Activated CD8-positive, alpha-beta T cell treated with anti-CD3 and anti-CD28 coated beads, Interleukin-2, amount 10 ng/mL, durations not matched to agents 7 days and 5 days (primary cell): ENCODE measurements around the gene TUBGCP3. TPM values are rescaled to one million over a fixed set of nuclear protein-coding genes. Genes with fewer than 3 reads are reported as not detected.

Experiments used
- ATAC-seq: fragments of 150-1000 bp; cut with Tn5 transposase; one replicate; pipeline ENCODE4 v1.10.0; 2021; ENCODE audit warnings: moderate library complexity
- CTCF ChIA-PET: fragments of 350-600 bp; sonication (Branson Sonifier 250); formaldehyde crosslinking; loops from one replicate; lab custom pipeline; 2021; ENCODE audit warnings: antibody characterized with exemption; lab: Charles Lee
- POLR2A ChIA-PET: fragments of 350-600 bp; sonication (Branson Sonifier 250); formaldehyde crosslinking; loops from one replicate; lab custom pipeline; 2021; ENCODE audit warnings: antibody characterized with exemption; lab: Charles Lee
- DNase-seq: peaks from one replicate; pipeline ENCODE4 v3.0.0-alpha.2; 2020
- H3K27ac Mint-ChIP-seq: one replicate; pipeline ENCODE4 v1.8.0; 2021; ENCODE audit warnings: mild to moderate bottlenecking, mixed read lengths
- H3K27me3 Mint-ChIP-seq: one replicate; pipeline ENCODE4 v1.8.0; 2021; ENCODE audit warnings: low read depth, mixed read lengths
- H3K36me3 Mint-ChIP-seq: one replicate; pipeline ENCODE4 v1.8.0; 2021; ENCODE audit warnings: low read depth, mixed read lengths
- H3K4me1 Mint-ChIP-seq: one replicate; pipeline ENCODE4 v1.8.0; 2021; ENCODE audit warnings: low read depth, mixed read lengths
- H3K4me3 Mint-ChIP-seq: one replicate; pipeline ENCODE4 v1.8.0; 2021; ENCODE audit warnings: mild to moderate bottlenecking, mixed read lengths
- H3K9me3 Mint-ChIP-seq: one replicate; pipeline ENCODE4 v1.8.0; 2022; ENCODE audit warnings: mixed read lengths; ENCODE audit not compliant: insufficient read depth
- total RNA-seq, 2 experiments: library from RNA; stranded (reverse); gene quantifications; one replicate each; pipeline ENCODE4 v1.2.3, GENCODE V29; 2021

Gene TUBGCP3
- total RNA-seq, 2 experiments from 2014 or later: 57.4 to 66.5 TPM

DNA sequence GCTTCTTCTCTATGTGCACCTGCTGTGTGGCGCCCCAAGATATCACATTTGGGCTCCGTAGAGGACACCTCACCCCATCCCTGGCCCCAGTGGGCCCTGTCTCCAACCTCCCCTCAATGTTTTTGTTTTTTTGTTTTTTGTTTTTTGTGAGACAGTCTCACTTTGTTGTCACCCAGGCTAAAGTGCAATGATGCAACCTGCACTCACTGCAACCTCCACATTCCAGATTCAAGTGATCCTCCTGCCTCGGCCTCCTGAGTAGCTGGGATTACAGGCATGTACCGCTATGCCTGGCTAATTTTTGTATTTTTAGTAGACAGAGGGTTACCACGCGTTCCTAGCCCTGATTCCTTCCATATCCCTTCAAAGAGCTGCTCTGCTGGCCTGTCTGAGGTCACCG, 26.9 kb upstream of the TUBGCP3 start:
- Mint-ChIP-seq H3K4me3 (no peak overlapping the region), H3K27ac (no peak overlapping the region), H3K4me1 (no peaks in the 10 kb centered on the region), H3K36me3 (no peaks in the 10 kb centered on the region), H3K27me3 (peaks cover 25% of the 10 kb centered on the region), H3K9me3 (no peaks in the 10 kb centered on the region)
- DNase-seq (no peak), ATAC-seq (no peak)
- CTCF ChIA-PET: interaction anchor here (1.0 to 3.4 kb wide), 2 partner anchors 9 to 26 kb away, joined by 3 to 12 read pairs; no protein-coding TSS in a partner anchor
- POLR2A ChIA-PET: no interaction called here

DNA sequence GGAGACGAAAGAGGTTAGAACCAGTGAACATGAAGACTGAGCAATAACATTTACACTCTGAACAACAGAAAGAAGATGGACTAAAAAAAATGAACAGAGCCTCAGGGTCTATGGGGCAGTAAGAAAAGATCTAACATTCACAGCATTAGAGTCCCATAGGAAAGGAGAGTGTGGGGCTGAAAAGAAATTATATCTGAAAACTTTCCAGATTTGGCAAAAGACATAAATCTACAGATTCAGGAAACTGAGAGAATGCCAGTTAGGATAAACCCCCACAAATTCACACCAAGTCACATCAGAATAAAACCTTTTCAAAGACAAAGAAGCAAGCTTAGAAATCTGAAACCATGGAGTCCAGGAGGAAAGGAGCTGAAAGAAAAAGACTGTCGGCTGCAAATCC, 20.3 kb upstream of the TUBGCP3 start:
- no peak overlapping the region for H3K27ac Mint-ChIP-seq
- H3K4me1 Mint-ChIP-seq: peaks cover 11% of the 10 kb centered on the region
- ATAC-seq (no peak), DNase-seq (no peak)
- H3K36me3 Mint-ChIP-seq: no peaks in the 10 kb centered on the region
- H3K9me3 Mint-ChIP-seq: no peaks in the 10 kb centered on the region
- peaks cover 36% of the 10 kb centered on the region for H3K27me3 Mint-ChIP-seq
- ChIA-PET POLR2A (no interaction called here), CTCF (interaction anchor here (1.9 to 3.2 kb wide), 2 partner anchors 25 to 165 kb away, joined by 4 to 13 read pairs; no protein-coding TSS in a partner anchor)
- H3K4me3 Mint-ChIP-seq: no peak overlapping the region

DNA sequence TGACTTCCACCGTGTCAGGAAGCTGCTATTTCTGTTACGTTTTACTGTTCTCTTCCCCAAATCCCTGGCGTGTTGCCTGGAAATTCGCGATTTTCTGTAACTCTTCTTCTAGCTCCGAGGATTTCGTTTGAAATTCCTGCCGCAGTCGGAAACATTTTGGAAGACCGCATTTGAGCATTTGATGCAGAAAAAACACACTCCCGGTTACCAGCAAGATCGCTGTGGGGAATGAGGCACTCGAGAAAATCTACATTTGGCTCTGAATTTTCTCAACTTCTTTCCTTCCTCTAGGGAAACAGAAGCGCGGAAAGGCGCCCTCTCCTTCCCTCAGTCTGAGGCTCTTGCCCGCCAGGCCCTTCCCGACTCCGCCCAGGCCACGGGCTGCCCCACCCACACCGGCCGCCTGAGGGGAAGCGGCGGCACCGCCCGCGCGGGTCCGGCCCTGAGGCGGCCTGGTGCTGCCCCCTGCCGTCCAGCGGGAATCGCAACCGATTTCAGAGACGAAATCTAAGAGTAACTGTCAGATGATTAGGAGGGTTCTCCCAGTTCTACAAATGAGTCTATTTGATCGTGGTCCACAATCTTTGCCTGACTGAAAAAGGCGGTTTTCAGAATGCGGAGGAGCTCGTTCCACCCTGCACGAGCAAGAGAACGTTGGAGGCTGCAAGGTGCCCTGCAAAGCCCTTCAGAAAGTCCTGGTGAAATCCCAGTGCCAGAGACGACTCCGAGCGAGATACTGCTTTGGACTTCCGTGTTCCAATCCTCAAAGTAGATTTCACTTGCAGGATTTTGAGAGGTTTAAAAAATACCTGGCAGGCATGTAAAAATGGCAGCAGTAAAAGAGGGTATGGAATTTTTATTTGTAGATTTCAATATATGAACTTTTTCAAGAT, 18.4 kb upstream of the TUBGCP3 start:
- ChIA-PET CTCF (interaction anchor here (0.7 to 3.2 kb wide), 22 partner anchors 9 to 1132 kb away, joined by 3 to 13 read pairs (median 3); no protein-coding TSS in a partner anchor), POLR2A (interaction anchor here (1.2 kb wide), 1 partner anchor 19 kb away, joined by 4 read pairs; the partner anchor contains the start of gene TUBGCP3)
- DNase-seq (peak; percentile 90), ATAC-seq (peak; percentile 100)
- Mint-ChIP-seq H3K36me3 (no peaks in the 10 kb centered on the region), H3K4me1 (peaks cover 11% of the 10 kb centered on the region), H3K27me3 (peaks cover 33% of the 10 kb centered on the region), H3K27ac (no peak overlapping the region), H3K4me3 (peak overlapping the region; percentile 79), H3K9me3 (no peaks in the 10 kb centered on the region)

DNA sequence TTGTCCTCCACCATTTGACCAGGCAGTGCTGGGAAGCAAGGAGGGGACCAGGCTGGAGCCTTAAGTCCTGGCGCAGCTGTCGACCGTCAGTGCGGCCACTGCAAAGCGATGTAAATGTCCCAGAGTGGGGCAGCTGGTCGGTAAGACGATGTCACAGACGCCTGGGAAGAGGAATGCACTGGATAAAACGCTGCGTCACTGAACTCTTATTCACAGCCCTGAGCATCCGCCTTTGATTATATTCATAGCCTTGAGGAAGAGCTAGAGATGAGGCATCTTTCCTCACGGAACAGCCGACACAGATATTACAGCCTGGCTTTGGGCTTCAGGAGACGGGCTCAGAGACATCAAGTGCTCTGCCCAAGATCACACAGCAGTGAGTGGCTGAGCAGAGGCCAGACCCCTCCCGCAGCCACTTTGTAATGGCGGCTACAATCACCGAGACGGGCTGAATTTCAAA, 17.6 kb upstream of the TUBGCP3 start:
- H3K36me3 Mint-ChIP-seq: no peaks in the 10 kb centered on the region
- ChIA-PET CTCF (interaction anchor here (0.7 to 3.2 kb wide), 20 partner anchors 10 to 1131 kb away, joined by 3 to 13 read pairs (median 3); no protein-coding TSS in a partner anchor), POLR2A (interaction anchor here (1.2 kb wide), 1 partner anchor 18 kb away, joined by 4 read pairs; the partner anchor contains the start of gene TUBGCP3)
- ATAC-seq (no peak), DNase-seq (no peak)
- H3K9me3 Mint-ChIP-seq: no peaks in the 10 kb centered on the region
- peak overlapping the region; percentile 79 for H3K4me3 Mint-ChIP-seq
- H3K27ac Mint-ChIP-seq: no peak overlapping the region
- H3K27me3 Mint-ChIP-seq: peaks cover 27% of the 10 kb centered on the region
- peaks cover 11% of the 10 kb centered on the region for H3K4me1 Mint-ChIP-seq

DNA sequence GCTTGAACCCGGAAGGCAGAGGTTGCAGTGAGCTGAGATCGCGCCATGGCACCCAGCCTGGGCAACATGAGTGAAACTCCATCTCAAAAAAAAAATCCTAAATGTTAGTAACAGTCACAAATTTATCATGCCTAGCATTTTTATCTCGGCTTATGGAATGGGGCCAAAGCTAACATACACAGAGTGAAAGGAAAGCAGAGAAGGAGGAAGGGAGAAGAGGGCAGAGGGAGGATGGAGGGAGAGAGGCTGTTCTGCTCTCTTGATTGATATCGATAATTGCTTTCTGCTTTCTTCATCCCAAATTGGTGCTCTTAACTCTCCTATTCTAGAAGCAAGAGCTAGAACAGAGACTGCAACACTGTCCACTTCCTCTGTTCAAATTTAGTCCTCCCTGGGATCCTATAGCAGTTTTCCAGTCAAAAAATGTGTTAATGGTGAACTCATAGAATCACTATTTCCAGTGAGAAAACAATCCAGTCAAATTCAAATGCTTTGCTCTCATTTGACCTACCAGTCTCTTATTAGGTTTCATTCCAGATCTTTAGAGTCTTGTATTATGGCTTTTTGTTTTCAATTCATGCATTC, 15.8 kb upstream of the TUBGCP3 start:
- peaks cover 11% of the 10 kb centered on the region for H3K4me1 Mint-ChIP-seq
- POLR2A ChIA-PET: interaction anchor here (0.6 to 1.4 kb wide), 3 partner anchors 16 to 1282 kb away, joined by 3 read pairs; no protein-coding TSS in a partner anchor
- CTCF ChIA-PET: interaction anchor here (0.7 to 1.2 kb wide), 2 partner anchors 9 to 15 kb away, joined by 3 read pairs; no protein-coding TSS in a partner anchor
- H3K36me3 Mint-ChIP-seq: no peaks in the 10 kb centered on the region
- ATAC-seq (no peak), DNase-seq (no peak)
- H3K27ac Mint-ChIP-seq: no peak overlapping the region
- H3K9me3 Mint-ChIP-seq: no peaks in the 10 kb centered on the region
- H3K27me3 Mint-ChIP-seq: peaks cover 22% of the 10 kb centered on the region
- H3K4me3 Mint-ChIP-seq: no peak overlapping the region

DNA sequence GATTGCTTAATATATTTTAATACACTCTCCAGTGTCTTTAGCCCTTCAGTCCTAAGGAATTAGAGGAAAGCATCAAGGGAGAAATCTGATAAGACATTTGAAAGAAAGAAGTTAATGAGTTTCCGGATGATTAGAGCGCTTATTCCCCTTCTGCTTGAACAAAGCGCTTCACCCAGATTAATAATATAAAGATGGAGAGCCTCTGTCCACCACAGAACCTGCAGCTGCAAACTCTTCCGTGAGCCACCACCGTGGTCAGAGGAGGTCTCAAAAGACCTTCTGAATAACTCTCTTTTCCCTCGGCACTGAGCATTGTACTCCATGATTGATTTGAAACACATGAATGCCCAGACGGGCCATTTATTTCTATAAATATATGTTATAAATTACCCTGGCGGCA, 14.2 kb upstream of the TUBGCP3 start:
- Mint-ChIP-seq H3K27me3 (peaks cover 22% of the 10 kb centered on the region), H3K36me3 (no peaks in the 10 kb centered on the region), H3K4me1 (peaks cover 11% of the 10 kb centered on the region), H3K4me3 (no peak overlapping the region), H3K27ac (no peak overlapping the region), H3K9me3 (no peaks in the 10 kb centered on the region)
- DNase-seq (no peak), ATAC-seq (no peak)
- ChIA-PET POLR2A (no interaction called here), CTCF (no interaction called here)

DNA sequence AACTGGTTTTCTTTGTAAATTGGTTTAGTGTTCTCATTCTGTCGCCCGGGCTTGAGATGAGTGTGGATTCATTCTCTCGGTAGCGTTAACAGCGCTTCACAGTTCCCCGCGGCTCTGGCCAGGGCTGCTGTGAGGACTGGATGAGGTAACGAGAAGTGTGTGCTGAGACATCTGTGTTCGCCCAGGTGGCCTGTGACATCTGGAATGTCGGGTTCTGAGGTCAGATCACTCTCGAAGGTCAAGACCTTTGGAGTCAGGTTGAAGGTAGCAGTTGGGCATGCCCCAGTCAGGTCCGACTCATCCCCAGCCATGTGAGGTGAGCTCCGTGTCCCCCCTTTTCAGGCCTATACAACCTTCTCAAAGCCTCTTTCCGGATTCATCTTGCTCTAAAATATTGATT, 13.4 kb upstream of the TUBGCP3 start:
- Mint-ChIP-seq H3K36me3 (no peaks in the 10 kb centered on the region), H3K9me3 (no peaks in the 10 kb centered on the region), H3K27me3 (peaks cover 26% of the 10 kb centered on the region), H3K27ac (no peak overlapping the region), H3K4me1 (peaks cover 8% of the 10 kb centered on the region), H3K4me3 (no peak overlapping the region)
- ATAC-seq: no peak
- ChIA-PET CTCF (no interaction called here), POLR2A (no interaction called here)
- DNase-seq: no peak

DNA sequence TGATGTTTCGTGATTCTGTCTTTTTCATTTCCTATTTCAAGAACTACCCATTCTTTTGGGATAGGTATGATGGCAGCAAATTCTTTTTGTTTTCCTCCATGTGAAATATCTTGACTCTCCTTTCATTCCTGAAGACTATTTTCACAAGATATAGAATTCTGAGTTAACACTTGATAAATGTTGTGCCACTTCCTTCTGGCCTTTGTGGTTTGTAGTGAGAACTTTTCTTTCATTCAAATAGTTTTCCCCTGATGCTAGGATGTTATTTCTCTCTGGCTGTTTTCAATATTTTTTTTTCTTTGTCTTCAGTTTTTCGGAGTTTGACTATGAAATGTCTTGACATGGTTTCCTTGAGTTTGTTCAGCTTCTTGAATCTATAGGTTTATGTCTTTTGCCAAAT, 8.3 kb upstream of the TUBGCP3 start:
- no peak for DNase-seq
- Mint-ChIP-seq H3K4me3 (no peak overlapping the region), H3K27me3 (peaks cover 36% of the 10 kb centered on the region), H3K9me3 (no peaks in the 10 kb centered on the region), H3K4me1 (peaks cover 7% of the 10 kb centered on the region), H3K36me3 (no peaks in the 10 kb centered on the region), H3K27ac (no peak overlapping the region)
- ATAC-seq: no peak
- POLR2A ChIA-PET: no interaction called here
- CTCF ChIA-PET: no interaction called here

DNA sequence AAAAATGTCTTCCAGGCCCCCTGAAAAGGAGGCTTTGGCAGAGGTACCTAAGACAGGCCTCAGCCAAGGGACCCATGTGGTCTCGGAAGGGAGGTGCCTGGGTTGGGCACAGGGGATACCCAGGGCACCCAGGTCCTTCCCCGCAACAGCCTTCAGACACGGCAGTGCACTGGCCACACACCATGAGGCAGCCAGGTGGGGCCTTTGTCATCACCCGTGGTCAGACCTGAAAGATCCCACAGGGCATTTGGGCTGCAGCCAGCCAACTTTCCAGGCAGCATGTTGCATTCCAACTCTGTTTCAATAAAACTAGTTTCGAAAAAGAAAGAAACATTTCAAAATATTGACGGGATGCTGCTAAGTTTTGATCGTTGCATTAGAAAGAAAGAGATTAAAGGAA, 4.7 kb upstream of the TUBGCP3 start:
- ATAC-seq (no peak), DNase-seq (no peak)
- H3K27me3 Mint-ChIP-seq: peaks cover 31% of the 10 kb centered on the region
- peaks cover 21% of the 10 kb centered on the region for H3K4me1 Mint-ChIP-seq
- H3K9me3 Mint-ChIP-seq: no peaks in the 10 kb centered on the region
- H3K27ac Mint-ChIP-seq: no peak overlapping the region
- no peak overlapping the region for H3K4me3 Mint-ChIP-seq
- ChIA-PET POLR2A (no interaction called here), CTCF (no interaction called here)
- peaks cover 4% of the 10 kb centered on the region for H3K36me3 Mint-ChIP-seq

DNA sequence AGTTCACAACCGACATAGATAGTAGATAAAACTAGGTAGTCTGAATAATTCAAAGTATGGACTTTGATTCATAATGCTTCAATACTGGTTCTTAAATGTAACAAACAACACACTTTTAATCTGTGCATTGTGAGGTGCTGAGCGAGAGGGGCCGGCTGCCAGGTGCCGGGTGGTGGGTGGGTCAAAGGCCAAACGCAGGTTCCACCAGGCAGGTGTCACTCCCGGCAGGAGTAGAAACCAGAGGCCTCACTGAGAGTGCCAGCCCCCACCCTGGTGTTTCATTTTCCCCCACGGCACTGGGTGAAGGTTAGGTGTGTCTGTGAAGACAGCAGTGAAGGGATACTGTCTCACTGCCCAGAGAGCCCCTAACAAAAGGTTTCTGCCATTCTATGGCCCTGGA, 4.2 kb upstream of the TUBGCP3 start:
- ChIA-PET POLR2A (no interaction called here), CTCF (no interaction called here)
- H3K36me3 Mint-ChIP-seq: peaks cover 4% of the 10 kb centered on the region
- no peak overlapping the region for H3K27ac Mint-ChIP-seq
- no peaks in the 10 kb centered on the region for H3K9me3 Mint-ChIP-seq
- ATAC-seq (no peak), DNase-seq (no peak)
- peaks cover 28% of the 10 kb centered on the region for H3K27me3 Mint-ChIP-seq
- H3K4me1 Mint-ChIP-seq: peaks cover 22% of the 10 kb centered on the region
- no peak overlapping the region for H3K4me3 Mint-ChIP-seq

DNA sequence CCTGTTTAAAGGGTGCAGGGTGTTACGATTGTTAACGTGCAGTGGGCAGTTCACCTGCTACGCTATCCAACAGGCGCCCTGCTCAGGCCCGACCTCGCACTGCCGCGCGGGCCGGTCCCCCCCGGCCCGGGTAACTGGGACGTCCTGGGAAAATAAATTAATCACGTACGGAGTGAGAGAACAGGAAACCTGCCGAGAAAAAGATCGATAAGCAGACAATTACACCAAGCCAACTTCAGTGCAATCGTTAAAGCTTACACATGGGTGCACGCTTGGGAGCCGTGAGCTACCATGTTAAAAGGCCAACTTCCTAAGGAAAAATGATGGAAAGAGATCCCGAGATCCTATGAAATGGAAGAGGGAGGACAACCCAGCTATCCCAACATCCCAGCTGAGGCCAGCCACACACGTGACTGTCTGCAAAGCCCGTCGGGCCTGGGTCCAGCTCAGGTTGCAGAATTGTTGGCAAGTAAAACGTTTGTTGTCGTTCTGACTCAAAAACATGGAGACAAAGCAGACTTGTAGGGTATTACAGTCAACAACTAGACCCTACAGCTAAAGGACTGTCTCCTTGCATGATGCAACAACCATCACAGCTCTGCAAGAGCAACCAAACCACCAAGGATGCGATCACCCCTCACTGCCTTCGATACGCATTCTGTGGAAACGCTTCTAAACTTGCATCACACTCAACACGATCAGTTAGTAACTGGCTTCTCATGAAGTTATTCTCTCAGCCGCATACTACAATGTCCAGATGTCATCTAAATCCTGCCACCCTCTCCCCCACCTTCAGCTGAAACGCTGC, 741 bp upstream of the TUBGCP3 start:
- DNase-seq: no peak
- H3K36me3 Mint-ChIP-seq: peaks cover 18% of the 10 kb centered on the region
- CTCF ChIA-PET: interaction anchor here (0.7 to 1.7 kb wide), 4 partner anchors 13 to 1472 kb away, joined by 3 to 11 read pairs (median 3); no protein-coding TSS in a partner anchor
- no peak for ATAC-seq
- H3K27me3 Mint-ChIP-seq: peaks cover 4% of the 10 kb centered on the region
- POLR2A ChIA-PET: interaction anchor here (1.2 to 1.6 kb wide), 2 partner anchors 24 to 102 kb away, joined by 3 read pairs; no protein-coding TSS in a partner anchor
- peaks cover 32% of the 10 kb centered on the region for H3K4me1 Mint-ChIP-seq
- H3K9me3 Mint-ChIP-seq: no peaks in the 10 kb centered on the region
- peak overlapping the region; percentile 93 for H3K27ac Mint-ChIP-seq
- H3K4me3 Mint-ChIP-seq: peak overlapping the region; percentile 96
